ENCODE measurements around the gene ATP5ME.

The ATP5ME gene

DNA sequence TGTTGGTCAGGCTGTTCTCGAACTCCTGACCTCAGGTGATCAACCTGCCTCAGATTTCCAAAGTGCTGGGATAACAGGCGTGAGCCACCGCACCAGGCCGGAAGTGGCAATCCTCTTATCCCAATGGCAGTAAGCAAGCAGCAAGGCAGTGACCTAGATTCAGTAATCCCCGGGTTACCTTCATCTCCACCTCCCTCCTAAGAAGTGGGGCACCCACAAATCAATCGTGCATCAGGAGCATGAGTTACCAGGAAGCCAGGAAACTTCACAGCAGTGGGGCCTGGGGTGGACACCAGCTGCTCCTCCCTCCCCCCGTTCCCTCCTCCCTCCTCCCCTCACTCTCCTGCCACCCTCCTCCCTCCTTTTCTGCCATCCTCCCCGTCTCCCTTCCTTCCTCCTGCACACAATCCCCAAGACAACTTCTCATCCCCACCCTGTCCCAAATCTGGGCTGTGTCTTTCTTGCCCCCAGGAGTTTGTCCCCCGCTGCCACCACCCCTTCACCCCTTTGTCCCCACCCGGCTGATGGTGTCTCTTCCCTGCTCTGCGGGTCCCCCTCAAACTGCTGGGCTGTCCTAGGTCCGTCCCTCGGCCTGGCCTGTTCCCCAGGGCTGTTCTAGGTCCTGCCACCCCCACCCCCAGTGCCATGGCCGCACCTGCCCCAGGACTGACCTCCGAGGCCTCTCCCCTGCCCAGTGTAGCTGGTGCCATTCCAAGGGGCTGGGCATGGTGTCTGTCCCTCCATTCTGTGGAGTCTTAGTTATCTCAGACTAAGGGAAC, 46.5 kb downstream of the ATP5ME start:
- H3K9me3 ChIP-seq (ENCODE audit: control insufficient read depth, low read length): no peaks in the 10 kb centered on the region
- H3K27me3 ChIP-seq (ENCODE audit: control insufficient read depth, insufficient read depth, low read length, poor library complexity, severe bottlenecking): no peaks in the 10 kb centered on the region
- 89 to 90% methylated on average over 14 of the region's 15 CpGs for WGBS, 2 experiments
- no peak overlapping the region for H3K27ac ChIP-seq (ENCODE audit: insufficient read depth, low read depth, low read length, poor library complexity, severe bottlenecking)
- H3K4me3 ChIP-seq (ENCODE audit: insufficient read depth, low read depth, low read length): no peak overlapping the region
- no peaks in the 10 kb centered on the region for H3K36me3 ChIP-seq (ENCODE audit: control insufficient read depth, insufficient read depth, low read length)
- peaks cover 28% of the 10 kb centered on the region for H3K4me1 ChIP-seq (ENCODE audit: control insufficient read depth, insufficient read depth, low read length)

DNA sequence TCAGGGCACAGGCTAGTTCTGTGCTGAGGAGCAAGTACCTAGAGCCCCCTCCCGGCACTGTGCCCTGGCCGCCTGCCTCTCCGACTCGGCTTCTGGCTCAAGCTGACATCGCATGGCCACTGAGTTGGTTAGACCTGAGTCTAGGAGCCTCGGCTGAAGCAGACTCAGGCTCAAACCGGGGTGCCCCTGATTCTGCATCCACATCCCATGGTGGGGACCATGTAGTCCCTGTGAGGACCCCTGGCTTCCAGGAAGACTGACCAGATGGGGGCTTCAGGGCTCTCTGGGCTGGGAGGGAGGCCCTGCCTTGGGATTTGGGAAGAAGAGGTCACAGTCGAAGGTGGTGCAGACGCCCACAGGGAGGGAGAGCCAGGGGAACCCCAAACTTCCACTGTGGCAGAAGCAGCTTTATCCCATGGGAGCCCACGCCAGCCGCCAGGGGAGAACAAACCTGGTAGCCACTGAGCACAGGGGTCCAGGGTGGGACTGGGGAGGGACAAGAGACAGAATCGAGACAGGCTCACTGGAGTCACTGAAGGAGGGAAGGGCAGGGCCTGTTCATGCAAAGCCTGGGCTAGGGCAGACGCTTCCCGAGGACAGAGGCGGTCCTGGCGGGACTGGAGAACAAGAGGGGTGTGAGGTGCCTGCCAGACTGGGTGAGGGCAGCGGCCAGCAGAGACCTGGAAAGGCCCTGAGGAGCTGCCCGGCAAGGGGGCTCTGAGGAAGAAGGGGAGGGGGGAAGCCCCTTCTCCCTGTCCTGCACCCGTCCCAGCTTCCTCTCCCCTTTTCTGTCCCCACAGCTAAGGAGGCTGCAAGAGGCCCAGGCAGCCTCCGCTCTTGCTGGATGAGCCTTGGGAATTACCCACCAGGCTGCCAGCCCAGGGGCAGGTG, 47.6 kb downstream of the ATP5ME start:
- H3K9me3 ChIP-seq (ENCODE audit: control insufficient read depth, low read length): no peaks in the 10 kb centered on the region
- no peaks in the 10 kb centered on the region for H3K27me3 ChIP-seq (ENCODE audit: control insufficient read depth, insufficient read depth, low read length, poor library complexity, severe bottlenecking)
- H3K36me3 ChIP-seq (ENCODE audit: control insufficient read depth, insufficient read depth, low read length): no peaks in the 10 kb centered on the region
- 89 to 90% methylated on average over 20 of the region's 20 CpGs for WGBS, 2 experiments
- no peak overlapping the region for H3K4me3 ChIP-seq (ENCODE audit: insufficient read depth, low read depth, low read length)
- peaks cover 28% of the 10 kb centered on the region for H3K4me1 ChIP-seq (ENCODE audit: control insufficient read depth, insufficient read depth, low read length)
- H3K27ac ChIP-seq (ENCODE audit: insufficient read depth, low read depth, low read length, poor library complexity, severe bottlenecking): no peak overlapping the region

DNA sequence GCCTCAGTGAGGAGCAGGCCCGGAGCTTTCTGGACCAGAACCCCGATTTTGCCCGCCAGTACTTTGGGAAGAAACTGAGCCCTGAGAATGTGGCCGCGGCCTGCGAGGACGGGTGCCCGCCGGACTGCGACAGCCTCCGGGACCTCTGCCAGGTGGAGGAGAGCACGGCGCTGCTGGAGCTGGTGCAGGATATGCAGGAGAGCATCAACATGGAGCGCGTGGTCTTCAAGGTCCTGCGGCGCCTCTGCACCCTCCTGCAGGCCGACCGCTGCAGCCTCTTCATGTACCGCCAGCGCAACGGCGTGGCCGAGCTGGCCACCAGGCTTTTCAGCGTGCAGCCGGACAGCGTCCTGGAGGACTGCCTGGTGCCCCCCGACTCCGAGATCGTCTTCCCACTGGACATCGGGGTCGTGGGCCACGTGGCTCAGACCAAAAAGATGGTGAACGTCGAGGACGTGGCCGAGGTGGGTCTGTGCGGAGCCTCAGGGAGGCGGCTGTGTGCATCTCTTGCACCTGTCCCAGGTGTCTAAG, 48.4 kb downstream of the ATP5ME start:
- WGBS, 2 experiments: 95% methylated on average over 39 of the region's 39 CpGs
- Histone ChIP-seq H3K4me3 (ENCODE audit: insufficient read depth, low read depth, low read length) (peak overlapping the region; percentile 10), H3K27ac (ENCODE audit: insufficient read depth, low read depth, low read length, poor library complexity, severe bottlenecking) (no peak overlapping the region), H3K36me3 (ENCODE audit: control insufficient read depth, insufficient read depth, low read length) (no peaks in the 10 kb centered on the region), H3K9me3 (ENCODE audit: control insufficient read depth, low read length) (no peaks in the 10 kb centered on the region), H3K4me1 (ENCODE audit: control insufficient read depth, insufficient read depth, low read length) (peaks cover 28% of the 10 kb centered on the region), H3K27me3 (ENCODE audit: control insufficient read depth, insufficient read depth, low read length, poor library complexity, severe bottlenecking) (no peaks in the 10 kb centered on the region)

DNA sequence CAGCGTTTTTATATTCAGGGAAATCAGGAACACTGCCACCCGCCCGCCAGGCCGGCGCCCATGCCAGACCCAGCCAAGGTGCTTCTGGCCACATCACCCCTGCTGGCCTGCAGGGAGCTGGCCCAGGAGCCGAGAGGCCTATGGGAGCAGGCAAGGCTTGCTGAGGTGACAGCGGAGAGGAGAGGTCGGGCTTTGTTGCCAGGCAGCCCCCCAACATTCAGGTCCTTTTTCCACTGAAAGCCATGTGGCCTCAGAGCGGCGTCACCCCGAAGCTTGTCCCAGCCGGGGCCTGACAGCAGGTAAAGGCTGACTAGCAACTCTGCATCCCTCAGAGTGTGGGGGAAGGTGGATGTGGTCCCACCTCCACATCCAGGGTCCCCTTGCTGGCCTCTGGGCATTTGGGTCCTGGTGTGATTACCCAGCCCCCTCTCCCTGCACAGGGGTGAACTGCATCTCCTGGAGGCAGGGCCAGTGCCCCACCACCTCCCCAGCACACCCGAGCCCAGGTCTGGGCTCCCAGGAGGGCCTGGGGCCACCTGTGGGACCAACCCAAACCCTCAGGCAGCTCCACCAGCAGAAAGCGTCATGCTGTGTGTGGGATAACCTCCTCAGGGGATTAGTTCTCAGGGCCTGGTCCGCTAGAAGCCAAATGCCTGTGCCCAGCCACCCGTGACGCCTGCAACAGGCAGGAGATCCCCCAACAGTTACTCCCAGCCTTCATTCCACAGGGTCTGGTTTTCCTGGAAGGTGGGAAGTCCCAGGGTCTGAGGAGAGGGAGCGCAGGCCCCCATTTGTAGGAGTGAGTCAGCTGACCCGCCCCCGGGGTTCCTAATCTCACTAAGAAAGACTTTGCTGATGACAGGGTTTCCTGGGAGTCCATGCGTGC, 49.1 kb downstream of the ATP5ME start, which contains the start of gene PDE6B:
Gene PDE6B (plus strand): TSS at position 869 of the 886 bp plus-strand sequence. CDS start 54 bp downstream, outside the sequence.
- H3K27ac ChIP-seq (ENCODE audit: insufficient read depth, low read depth, low read length, poor library complexity, severe bottlenecking): peak within 1 kb of the TSS; percentile 55
- no peaks in the 10 kb centered on the region for H3K27me3 ChIP-seq (ENCODE audit: control insufficient read depth, insufficient read depth, low read length, poor library complexity, severe bottlenecking)
- peaks cover 21% of the 10 kb centered on the region for H3K4me1 ChIP-seq (ENCODE audit: control insufficient read depth, insufficient read depth, low read length)
- H3K36me3 ChIP-seq (ENCODE audit: control insufficient read depth, insufficient read depth, low read length): no peaks in the 10 kb centered on the region
- 75 to 80% methylated on average over 21 of the region's 21 CpGs for WGBS, 2 experiments
- no peaks in the 10 kb centered on the region for H3K9me3 ChIP-seq (ENCODE audit: control insufficient read depth, low read length)
- H3K4me3 ChIP-seq (ENCODE audit: insufficient read depth, low read depth, low read length): peak within 1 kb of the TSS; percentile 10

DNA sequence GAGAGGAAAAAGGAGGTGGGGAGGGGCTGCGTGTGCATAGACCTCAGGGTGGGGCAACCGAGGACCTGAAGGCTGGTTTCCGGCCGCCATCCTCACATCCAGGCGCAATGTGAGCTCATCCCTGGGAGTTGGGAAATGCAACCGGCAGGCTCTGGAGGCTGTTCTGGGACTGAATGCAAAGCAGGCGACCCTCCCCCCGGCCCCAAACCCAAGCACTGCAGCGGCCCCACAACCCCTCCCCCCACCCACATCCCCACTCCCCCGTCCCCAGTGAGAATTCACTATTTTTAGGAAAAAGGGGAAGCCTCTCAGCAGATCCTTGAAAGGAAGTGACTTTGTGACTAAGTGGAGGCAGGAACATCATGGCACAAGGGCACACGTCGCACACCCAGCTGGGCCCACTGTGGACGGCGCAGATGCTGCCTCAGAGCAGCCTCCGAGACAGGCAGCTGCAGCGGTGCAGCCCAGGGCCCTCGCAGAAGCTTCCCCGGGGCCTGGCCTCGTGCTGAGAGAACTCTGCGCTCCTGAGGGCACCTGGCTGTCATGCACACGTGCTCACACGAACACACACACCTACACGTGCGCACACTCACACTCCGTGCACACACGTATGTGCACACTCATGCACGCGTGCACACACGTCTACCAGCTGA, 50.0 kb downstream of the ATP5ME start:
- Histone ChIP-seq H3K4me1 (ENCODE audit: control insufficient read depth, insufficient read depth, low read length) (peaks cover 19% of the 10 kb centered on the region), H3K27me3 (ENCODE audit: control insufficient read depth, insufficient read depth, low read length, poor library complexity, severe bottlenecking) (no peaks in the 10 kb centered on the region), H3K4me3 (ENCODE audit: insufficient read depth, low read depth, low read length) (no peak overlapping the region), H3K9me3 (ENCODE audit: control insufficient read depth, low read length) (no peaks in the 10 kb centered on the region), H3K27ac (ENCODE audit: insufficient read depth, low read depth, low read length, poor library complexity, severe bottlenecking) (no peak overlapping the region), H3K36me3 (ENCODE audit: control insufficient read depth, insufficient read depth, low read length) (no peaks in the 10 kb centered on the region)
- 83 to 85% methylated on average over 26 to 27 of the region's 29 CpGs for WGBS, 2 experiments

DNA sequence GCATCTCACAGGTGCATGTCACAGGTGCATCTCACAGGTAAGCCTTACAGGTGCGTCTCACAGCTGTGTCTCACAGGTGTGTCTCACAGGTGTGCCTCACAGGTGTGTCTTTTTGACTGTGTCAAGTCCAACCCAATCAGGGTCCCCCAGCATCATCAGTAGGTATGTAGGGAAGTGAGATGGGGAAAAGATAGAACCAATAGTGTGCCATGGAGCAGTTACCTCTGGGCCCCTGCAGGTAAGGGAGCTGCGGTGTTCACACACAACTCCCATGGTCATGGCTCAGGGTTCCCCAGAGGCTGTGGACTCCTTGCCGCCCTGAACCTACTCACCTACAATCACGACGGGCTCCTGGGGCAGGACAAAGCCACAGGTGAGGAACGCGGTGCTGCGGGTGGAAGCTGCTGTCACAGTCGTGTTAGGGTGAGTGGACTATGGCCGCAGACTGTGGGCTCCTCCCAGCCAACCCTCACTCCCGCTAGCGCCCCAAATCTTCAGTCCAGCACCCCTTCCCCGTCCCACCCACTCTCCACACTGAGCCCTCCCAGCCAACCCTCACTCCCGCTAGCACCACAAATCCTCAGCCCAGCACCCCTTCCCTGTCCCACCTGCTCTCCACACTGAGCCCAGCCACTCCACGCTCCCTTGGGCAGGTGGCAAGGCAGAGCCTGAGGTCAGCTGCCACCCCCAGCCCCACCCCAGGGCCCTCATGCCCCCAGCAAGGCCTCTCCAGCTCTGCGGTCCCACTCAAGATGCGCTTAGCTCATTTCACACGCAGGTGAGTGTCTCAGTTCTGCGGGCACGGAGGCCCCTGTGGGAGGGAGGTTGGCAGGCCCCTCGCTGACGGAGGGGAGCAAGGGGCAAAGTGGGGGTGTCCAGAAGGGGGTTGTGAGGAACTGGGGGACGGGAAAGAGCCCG, 50.8 kb downstream of the ATP5ME start:
- WGBS, 2 experiments: 92 to 94% methylated on average over 24 of the region's 24 CpGs
- Histone ChIP-seq H3K27me3 (ENCODE audit: control insufficient read depth, insufficient read depth, low read length, poor library complexity, severe bottlenecking) (no peaks in the 10 kb centered on the region), H3K9me3 (ENCODE audit: control insufficient read depth, low read length) (no peaks in the 10 kb centered on the region), H3K36me3 (ENCODE audit: control insufficient read depth, insufficient read depth, low read length) (no peaks in the 10 kb centered on the region), H3K4me1 (ENCODE audit: control insufficient read depth, insufficient read depth, low read length) (peaks cover 19% of the 10 kb centered on the region), H3K27ac (ENCODE audit: insufficient read depth, low read depth, low read length, poor library complexity, severe bottlenecking) (no peak overlapping the region), H3K4me3 (ENCODE audit: insufficient read depth, low read depth, low read length) (no peak overlapping the region)
